Measurements from ENCODE around the gene TBRG4.
A peak's percentile ranks its signal among the peaks of the same experiment; 100 is the strongest.
"Not testable (repeated sequence)": the region's sequence is repeated elsewhere in the genome, so short reads cannot be mapped to it uniquely, and the experiment has no call there.

Gene TBRG4

GRCh38 chr7:45116048-45116447, 4.6 kb upstream of the TBRG4 start:
- DNase-seq (ENCODE audit: low read depth): no peak

DNA sequence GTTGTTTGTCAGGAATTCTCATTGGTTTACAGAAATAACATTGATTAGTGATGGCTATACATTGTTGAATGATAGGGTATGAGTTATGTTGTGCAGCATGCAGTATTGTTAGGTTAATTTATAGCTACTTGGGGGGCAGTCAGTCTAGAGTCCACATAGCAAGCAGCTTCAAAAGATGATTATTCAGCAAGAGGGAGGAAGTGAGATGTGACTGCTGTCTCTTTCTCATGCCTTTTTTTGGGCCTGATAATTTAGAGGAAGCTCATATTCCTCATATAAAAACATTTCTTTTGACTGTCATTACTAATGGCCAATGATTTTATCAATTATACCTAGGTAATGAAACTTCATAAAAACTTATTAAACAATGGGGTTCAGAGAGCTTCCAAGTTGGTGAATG, 3.4 kb upstream of the TBRG4 start:
- no peak for DNase-seq (ENCODE audit: low read depth)

- not testable (repeated sequence) for DNase-seq (ENCODE audit: low read depth)
These were observed 2.8 kb upstream of the TBRG4 start for GRCh38 chr7:45114257-45114656.

GRCh38 chr7:45112648-45113047, 1.2 kb upstream of the TBRG4 start:
- no peak for DNase-seq (ENCODE audit: low read depth)

GRCh38 chr7:45108863-45109262, 2.6 kb downstream of the TBRG4 start:
- DNase-seq (ENCODE audit: low read depth): no peak

DNA sequence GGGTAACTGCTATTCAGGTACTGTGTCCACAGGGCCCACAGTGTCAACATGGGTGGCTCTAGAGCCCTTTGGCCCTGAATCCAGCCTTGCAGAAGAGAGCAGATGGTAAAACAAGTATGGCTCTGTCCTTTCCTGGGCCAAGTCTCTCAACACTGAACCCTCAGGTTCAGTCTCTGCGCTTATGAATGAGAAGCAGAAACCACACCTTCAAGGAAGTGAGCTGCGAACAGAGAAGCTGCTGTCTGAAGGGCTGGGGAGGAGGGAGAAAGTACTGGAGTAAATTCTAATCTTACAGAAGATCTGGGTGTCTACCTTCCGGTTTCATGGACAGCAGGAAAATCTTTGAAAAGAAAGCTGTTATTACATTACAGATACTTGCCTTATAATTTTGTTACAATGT, 4.1 kb downstream of the TBRG4 start:
- DNase-seq (ENCODE audit: low read depth): no peak

DNA sequence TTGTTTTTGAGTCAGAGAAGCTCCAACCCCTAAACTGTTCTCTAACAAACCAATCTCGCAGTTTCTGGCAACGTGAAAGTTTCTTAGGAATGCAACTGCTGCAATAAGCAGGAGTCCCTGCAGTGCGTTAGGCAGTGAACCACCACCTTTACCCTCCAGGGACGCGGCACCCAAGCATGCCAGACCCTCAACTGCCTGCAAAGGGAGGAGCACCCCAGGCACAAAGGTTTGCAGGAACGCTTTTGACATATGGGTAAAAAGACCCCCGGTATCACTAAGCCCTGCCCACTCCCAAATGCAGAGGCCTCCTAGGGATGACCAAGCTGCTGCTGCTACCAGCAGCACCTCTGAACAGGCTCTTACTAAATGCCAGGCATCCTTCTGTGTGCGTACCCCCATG, 4.7 kb downstream of the TBRG4 start:
- DNase-seq (ENCODE audit: low read depth): no peak

- no peak for DNase-seq (ENCODE audit: low read depth)
These were observed 5.8 kb downstream of the TBRG4 start for GRCh38 chr7:45105588-45106188.

DNA sequence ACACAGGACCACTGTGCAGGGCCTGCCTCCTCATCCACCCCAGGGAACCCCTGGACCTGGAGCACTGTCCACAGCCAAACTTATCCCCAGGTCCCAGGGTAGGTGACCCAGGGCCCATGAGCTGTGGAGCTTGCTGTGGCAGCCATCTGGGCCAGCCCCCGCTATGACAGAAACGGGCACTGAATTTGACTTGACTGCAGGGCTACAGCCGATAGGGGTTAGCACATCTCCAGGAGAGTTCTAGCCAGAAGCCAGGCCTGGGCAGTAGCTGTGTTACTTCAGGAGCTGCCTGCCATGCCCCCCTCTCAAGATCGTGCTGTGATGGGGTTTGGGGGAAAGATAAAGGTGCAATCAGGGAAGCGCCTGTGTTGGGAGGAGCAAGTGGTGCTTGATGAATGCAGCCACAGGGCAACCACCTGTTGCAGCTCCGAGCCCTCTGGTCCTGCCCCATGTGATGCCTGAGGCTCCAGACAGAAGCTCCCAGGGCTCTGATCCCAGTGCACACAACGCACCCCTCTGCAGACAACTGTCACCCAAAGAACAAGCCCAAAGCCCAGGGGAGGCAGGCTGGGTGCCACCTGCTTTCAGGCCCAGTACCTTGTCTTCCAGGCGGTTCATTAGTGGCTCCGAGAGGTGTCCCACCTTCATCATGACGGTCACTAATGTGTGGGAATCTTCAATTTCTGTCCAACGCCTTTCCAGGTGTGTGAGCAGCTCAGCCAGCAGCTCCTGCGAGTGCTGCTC, 6.5 kb downstream of the TBRG4 start:
- DNase-seq (ENCODE audit: low read depth): no peak

DNA sequence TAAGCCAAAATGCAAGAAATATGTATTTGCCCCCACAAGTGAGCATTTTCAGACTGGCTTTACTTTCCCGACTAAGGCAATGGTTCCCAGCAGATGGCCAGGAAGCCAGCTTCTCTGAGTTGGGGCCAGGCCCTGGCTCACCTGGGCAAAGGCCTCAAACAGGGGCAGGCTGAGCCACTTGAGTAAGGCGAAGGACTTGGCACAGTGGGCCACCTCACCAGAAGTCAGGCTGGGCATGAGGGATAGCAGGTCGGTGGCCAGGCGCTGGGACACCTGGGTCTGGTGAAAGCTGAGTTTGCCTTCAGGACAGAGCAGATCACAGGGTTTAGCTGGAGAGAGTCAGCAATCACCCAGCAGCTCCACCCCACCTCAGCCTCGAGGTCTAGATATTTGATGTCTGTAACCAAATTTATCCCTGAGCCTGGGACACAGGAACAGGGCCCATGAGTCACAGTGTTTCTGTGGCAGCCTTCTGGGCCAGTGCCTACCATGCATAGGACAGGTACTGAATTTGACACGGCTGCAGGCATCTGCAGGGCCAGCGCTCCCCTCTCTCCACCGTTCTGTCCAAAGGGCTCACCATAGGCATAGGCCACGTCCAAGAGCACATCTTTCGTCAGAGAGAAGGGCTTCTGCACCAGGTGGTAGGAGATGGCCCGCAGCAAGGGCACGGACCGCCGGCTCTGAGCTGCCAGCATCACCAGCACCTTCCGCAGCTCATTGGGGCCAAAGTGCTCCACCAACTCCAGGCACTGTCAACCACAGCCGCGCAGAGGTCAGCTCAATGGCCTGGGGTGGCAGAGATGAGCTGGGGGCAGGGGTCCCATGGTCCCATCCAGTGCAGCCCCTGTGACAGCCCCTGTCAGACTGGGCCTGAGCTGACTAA, 7.3 kb downstream of the TBRG4 start:
- DNase-seq (ENCODE audit: low read depth): no peak

GRCh38 chr7:45102785-45103712, 8.4 kb downstream of the TBRG4 start:
- DNase-seq (ENCODE audit: low read depth): no peak

DNA sequence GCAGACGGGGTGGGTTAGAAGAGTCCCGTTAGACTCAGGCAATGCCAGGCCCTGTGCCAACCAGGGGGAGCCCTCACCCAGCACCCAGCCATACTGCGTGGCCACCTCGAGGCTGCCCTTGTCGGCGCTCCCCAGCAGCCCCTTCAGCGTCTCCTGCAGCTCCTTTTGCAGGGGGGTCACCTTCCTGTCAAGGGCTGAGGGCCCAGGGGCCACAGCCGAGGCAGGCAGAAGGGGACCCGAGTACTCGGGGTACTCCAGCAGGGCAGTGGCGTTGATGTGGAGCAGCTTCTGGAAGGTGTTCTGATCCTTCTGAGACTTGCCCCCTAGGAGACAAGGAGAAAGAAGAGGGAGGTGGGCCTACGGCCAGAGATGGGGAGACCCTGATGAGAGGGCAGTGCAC, 9.7 kb downstream of the TBRG4 start:
- no peak for DNase-seq (ENCODE audit: low read depth)

GRCh38 chr7:45100761-45101480, 10.6 kb downstream of the TBRG4 start:
- no peak for DNase-seq (ENCODE audit: low read depth)

GRCh38 chr7:45099891-45100760, 11.4 kb downstream of the TBRG4 start:
- no peak for DNase-seq (ENCODE audit: low read depth)

GRCh38 chr7:45098983-45099839, 12.3 kb downstream of the TBRG4 start:
- DNase-seq (ENCODE audit: low read depth): no peak

- no peak for DNase-seq (ENCODE audit: low read depth)
These were observed 18.6 kb downstream of the TBRG4 start for GRCh38 chr7:45092931-45093235.

- no peak for DNase-seq (ENCODE audit: low read depth)
These were observed 19.2 kb downstream of the TBRG4 start for GRCh38 chr7:45092100-45092930.

DNA sequence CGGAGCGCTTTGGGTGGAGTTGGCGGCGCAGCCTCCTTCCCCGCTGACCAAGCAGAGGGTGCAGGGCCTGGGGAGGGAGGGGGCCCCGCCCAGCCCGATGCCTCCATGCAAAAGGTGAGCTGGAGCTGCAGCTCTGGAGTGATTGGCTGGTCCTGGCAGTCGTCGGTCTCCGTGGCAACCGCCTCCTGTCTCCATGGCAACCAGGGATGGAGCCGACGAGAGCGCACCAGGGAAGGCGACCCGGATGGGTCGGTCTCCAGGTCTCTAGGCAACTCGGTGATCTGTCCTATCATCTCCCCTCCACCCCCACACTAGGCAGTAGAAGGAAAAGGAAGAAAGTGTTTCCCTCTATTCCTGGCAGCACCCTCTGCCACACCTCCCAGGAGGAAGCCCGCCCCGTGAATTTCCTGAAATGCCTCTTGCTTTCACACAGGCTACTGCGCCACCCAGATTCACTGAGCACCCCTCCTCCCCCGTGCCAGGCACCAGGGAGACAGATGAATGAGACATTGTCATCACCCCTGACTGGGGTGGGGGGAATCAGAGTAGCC, 22.1 kb downstream of the TBRG4 start:
- DNase-seq (ENCODE audit: low read depth): peak; percentile 30
